ENCODE results near the gene VAX1.
"Not testable (repeated sequence)": the region's sequence is repeated elsewhere in the genome, so short reads cannot be mapped to it uniquely, and the experiment has no call there.

The VAX1 gene

GRCh38 chr10:117136391-117136975, 1.6 kb downstream of the VAX1 start:
- H3K27ac ChIP-seq, result no peak overlapping the region
- DNase-seq (ENCODE audit: low read depth, low spot score), result no peak

- no peak for DNase-seq (ENCODE audit: low read depth, low spot score)
- H3K27ac ChIP-seq, result no peak overlapping the region
These were observed 2.5 kb downstream of the VAX1 start for GRCh38 chr10:117135480-117136140.

GRCh38 chr10:117135026-117135372, 3.1 kb downstream of the VAX1 start:
- H3K27ac ChIP-seq, result no peak overlapping the region
- DNase-seq (ENCODE audit: low read depth, low spot score), result no peak

- H3K27ac ChIP-seq, result no peak overlapping the region
- no peak for DNase-seq (ENCODE audit: low read depth, low spot score)
These were observed 3.6 kb downstream of the VAX1 start for GRCh38 chr10:117134306-117135025.

- H3K27ac ChIP-seq, result no peak overlapping the region
- no peak for DNase-seq (ENCODE audit: low read depth, low spot score)
These were observed 4.1 kb downstream of the VAX1 start for GRCh38 chr10:117134056-117134305.

GRCh38 chr10:117133273-117134055, 4.6 kb downstream of the VAX1 start:
- no peak overlapping the region for H3K27ac ChIP-seq
- DNase-seq (ENCODE audit: low read depth, low spot score), result no peak

- no peak for DNase-seq (ENCODE audit: low read depth, low spot score)
- no peak overlapping the region for H3K27ac ChIP-seq
These were observed 5.3 kb downstream of the VAX1 start for GRCh38 chr10:117132751-117133231.

GRCh38 chr10:117131376-117132327, 6.4 kb downstream of the VAX1 start:
- H3K27ac ChIP-seq, result no peak overlapping the region
- DNase-seq (ENCODE audit: low read depth, low spot score), result no peak

GRCh38 chr10:117130862-117131375, 7.2 kb downstream of the VAX1 start:
- H3K27ac ChIP-seq, result no peak overlapping the region
- DNase-seq (ENCODE audit: low read depth, low spot score), result no peak

GRCh38 chr10:117130346-117130745, 7.7 kb downstream of the VAX1 start:
- no peak for DNase-seq (ENCODE audit: low read depth, low spot score)
- no peak overlapping the region for H3K27ac ChIP-seq

- H3K27ac ChIP-seq, result not testable (repeated sequence)
These were observed 11.4 kb downstream of the VAX1 start for GRCh38 chr10:117126645-117127044.

GRCh38 chr10:117126034-117126433, 12.0 kb downstream of the VAX1 start:
- no peak overlapping the region for H3K27ac ChIP-seq
- DNase-seq (ENCODE audit: low read depth, low spot score), result no peak

More at GRCh38 chr10:117126645-117127044, 11.4 kb downstream of the VAX1 start:
- not testable (repeated sequence) for DNase-seq (ENCODE audit: low read depth, low spot score)

GRCh38 chr10:117112220-117112619, 25.9 kb downstream of the VAX1 start:
- H3K27ac ChIP-seq, result no peak overlapping the region
- DNase-seq (ENCODE audit: low read depth, low spot score), result no peak

- H3K27ac ChIP-seq, result no peak overlapping the region
- DNase-seq (ENCODE audit: low read depth, low spot score), result no peak
These were observed 30.8 kb downstream of the VAX1 start for GRCh38 chr10:117107238-117107637.

- no peak overlapping the region for H3K27ac ChIP-seq
- DNase-seq (ENCODE audit: low read depth, low spot score), result no peak
These were observed 41.4 kb downstream of the VAX1 start for GRCh38 chr10:117096599-117097201.

- no peak overlapping the region for H3K27ac ChIP-seq
- no peak for DNase-seq (ENCODE audit: low read depth, low spot score)
These were observed 43.2 kb downstream of the VAX1 start for GRCh38 chr10:117094856-117095255.

- no peak overlapping the region for H3K27ac ChIP-seq
- no peak for DNase-seq (ENCODE audit: low read depth, low spot score)
These were observed 45.7 kb downstream of the VAX1 start for GRCh38 chr10:117092386-117092785.

- DNase-seq (ENCODE audit: low read depth, low spot score), result no peak
These were observed 47.2 kb downstream of the VAX1 start for GRCh38 chr10:117090834-117091233.

GRCh38 chr10:117087521-117087920, 50.5 kb downstream of the VAX1 start:
- DNase-seq (ENCODE audit: low read depth, low spot score), result no peak
- no peak overlapping the region for H3K27ac ChIP-seq

More at GRCh38 chr10:117090834-117091233, 47.2 kb downstream of the VAX1 start:
- no peak overlapping the region for H3K27ac ChIP-seq
